ENCODE results near the gene CAPRIN2.
A peak's percentile ranks its signal among the peaks of the same experiment; 100 is the strongest.

The CAPRIN2 gene

GRCh38 chr12:30757316-30757715, 2.6 kb upstream of the CAPRIN2 start:
- H3K27me3 ChIP-seq (replicated peaks; ENCODE audit: insufficient read depth, low read length), result no peaks in the 10 kb centered on the region
- H3K4me3 ChIP-seq (ENCODE audit: low read length), result no peak overlapping the region
- no peak overlapping the region for H3K4me2 ChIP-seq (ENCODE audit: low read depth, low read length)
- TF ChIP-seq CTCF (IDR thresholded peaks at IDR 0.05; ENCODE audit: low read length), result no peak
- TF ChIP-seq EZH2phosphoT487 (IDR thresholded peaks at IDR 0.05; ENCODE audit: low read length), result no peak
- TF ChIP-seq EZH2 (optimal IDR thresholded peaks at IDR 0.05; ENCODE audit: low read depth, low read length), result no peak
- no peaks in the 10 kb centered on the region for H3K9me2 ChIP-seq (replicated peaks; ENCODE audit: insufficient read depth, low read length)
- H3K9me3 ChIP-seq (replicated peaks; ENCODE audit: insufficient read depth, low read length), result no peaks in the 10 kb centered on the region
- no peak overlapping the region for H3K27ac ChIP-seq (ENCODE audit: low read length)
- no peaks in the 10 kb centered on the region for H3K36me3 ChIP-seq (replicated peaks; ENCODE audit: insufficient read depth, low read length)
- peaks cover 15% of the 10 kb centered on the region for H3F3A ChIP-seq (ENCODE audit: insufficient read depth, low read length)
- H3K9ac ChIP-seq (ENCODE audit: low read length), result no peak overlapping the region
- DNase-seq, result no peak
- H3K4me1 ChIP-seq (ENCODE audit: low read length), result peaks cover 15% of the 10 kb centered on the region; the same call in 1 of the 2 replicates
- H2AFZ ChIP-seq (ENCODE audit: low read length), result no peak overlapping the region
- peaks cover 9% of the 10 kb centered on the region; the same call in 1 of the 2 replicates for H3K79me2 ChIP-seq (ENCODE audit: low read length)
- H4K20me1 ChIP-seq (ENCODE audit: insufficient read depth, low read length), result no peaks in the 10 kb centered on the region

GRCh38 chr12:30756074-30756473, 1.3 kb upstream of the CAPRIN2 start:
- Histone ChIP-seq H3K79me2 (ENCODE audit: low read length) (peaks cover 12% of the 10 kb centered on the region; the same call in 1 of the 2 replicates), H4K20me1 (ENCODE audit: insufficient read depth, low read length) (no peaks in the 10 kb centered on the region), H3K27ac (ENCODE audit: low read length) (no peak overlapping the region), H3K4me1 (ENCODE audit: low read length) (peaks cover 18% of the 10 kb centered on the region; the same call in 1 of the 2 replicates), H3K27me3 (replicated peaks; ENCODE audit: insufficient read depth, low read length) (no peaks in the 10 kb centered on the region), H3K4me2 (ENCODE audit: low read depth, low read length) (no peak overlapping the region), H3K36me3 (replicated peaks; ENCODE audit: insufficient read depth, low read length) (no peaks in the 10 kb centered on the region), H3K9me3 (replicated peaks; ENCODE audit: insufficient read depth, low read length) (no peaks in the 10 kb centered on the region), H3K9ac (ENCODE audit: low read length) (no peak overlapping the region), H3F3A (ENCODE audit: insufficient read depth, low read length) (peaks cover 15% of the 10 kb centered on the region), H3K9me2 (replicated peaks; ENCODE audit: insufficient read depth, low read length) (no peaks in the 10 kb centered on the region), H3K4me3 (ENCODE audit: low read length) (no peak overlapping the region), H2AFZ (ENCODE audit: low read length) (0 out of 2 replicates have a peak overlapping the region, but pooled peaks have one; percentile 57)
- TF ChIP-seq EZH2phosphoT487 (IDR thresholded peaks at IDR 0.05; ENCODE audit: low read length) (no peak), EZH2 (optimal IDR thresholded peaks at IDR 0.05; ENCODE audit: low read depth, low read length) (no peak), CTCF (IDR thresholded peaks at IDR 0.05; ENCODE audit: low read length) (no peak)
- DNase-seq, result no peak

GRCh38 chr12:30755395-30755762, 628 bp upstream of the CAPRIN2 start:
- H3F3A ChIP-seq (ENCODE audit: insufficient read depth, low read length), result peaks cover 15% of the 10 kb centered on the region
- peak overlapping the region; percentile 42 for H3K9ac ChIP-seq (ENCODE audit: low read length)
- no peak for TF ChIP-seq EZH2 (optimal IDR thresholded peaks at IDR 0.05; ENCODE audit: low read depth, low read length)
- TF ChIP-seq EZH2phosphoT487 (IDR thresholded peaks at IDR 0.05; ENCODE audit: low read length), result no peak
- no peak for TF ChIP-seq CTCF (IDR thresholded peaks at IDR 0.05; ENCODE audit: low read length)
- H3K4me3 ChIP-seq (ENCODE audit: low read length), result peak overlapping the region; percentile 51
- no peaks in the 10 kb centered on the region for H4K20me1 ChIP-seq (ENCODE audit: insufficient read depth, low read length)
- no peaks in the 10 kb centered on the region for H3K9me2 ChIP-seq (replicated peaks; ENCODE audit: insufficient read depth, low read length)
- H3K36me3 ChIP-seq (replicated peaks; ENCODE audit: insufficient read depth, low read length), result no peaks in the 10 kb centered on the region
- H3K79me2 ChIP-seq (ENCODE audit: low read length), result peaks cover 12% of the 10 kb centered on the region; the same call in 1 of the 2 replicates
- peak overlapping the region; percentile 44 for H3K4me2 ChIP-seq (ENCODE audit: low read depth, low read length)
- H3K9me3 ChIP-seq (replicated peaks; ENCODE audit: insufficient read depth, low read length), result no peaks in the 10 kb centered on the region
- no peaks in the 10 kb centered on the region for H3K27me3 ChIP-seq (replicated peaks; ENCODE audit: insufficient read depth, low read length)
- H3K27ac ChIP-seq (ENCODE audit: low read length), result peak overlapping the region; percentile 65
- no peak for DNase-seq
- H3K4me1 ChIP-seq (ENCODE audit: low read length), result peaks cover 18% of the 10 kb centered on the region; the same call in 1 of the 2 replicates
- peak overlapping the region; percentile 57 for H2AFZ ChIP-seq (ENCODE audit: low read length)
